Measurements from ENCODE around the gene RHOD.
A peak's percentile ranks its signal among the peaks of the same experiment; 100 is the strongest.

The RHOD gene

DNA sequence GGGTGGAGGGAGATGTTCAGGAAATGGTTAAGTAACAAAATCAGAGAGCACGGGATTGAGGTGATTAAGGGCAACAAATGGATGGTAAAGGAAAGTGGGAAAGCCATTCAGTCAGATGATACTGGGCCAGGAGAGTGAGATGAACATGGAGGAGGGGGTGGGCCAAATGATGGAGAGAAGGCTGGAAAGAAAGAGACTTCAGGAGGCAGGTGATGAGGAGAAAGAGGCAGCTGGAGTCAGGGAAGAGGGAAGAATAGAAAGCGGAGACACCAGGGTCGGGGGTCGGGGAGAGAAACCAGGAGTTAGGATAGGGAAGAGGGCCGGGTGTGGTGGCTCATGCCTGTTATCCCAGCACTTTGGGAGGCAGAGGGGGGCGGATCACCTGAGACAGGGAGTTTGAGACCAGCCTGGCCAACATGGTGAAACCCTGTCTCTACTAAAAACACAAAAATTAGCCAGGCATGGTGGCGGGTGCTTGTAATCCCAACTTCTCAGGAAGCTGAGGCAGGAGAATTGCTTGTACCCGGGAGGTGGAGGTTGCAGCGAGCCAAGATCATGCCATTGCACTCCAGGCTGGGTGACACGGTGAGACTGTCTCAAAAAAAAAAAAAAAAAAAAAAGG is 57.7 kb downstream of the RHOD start:
- Mint-ChIP-seq H3K27ac (ENCODE audit: low read depth) (peak overlapping the region; percentile 25), H3K4me1 (peaks cover 18% of the 10 kb centered on the region), H3K36me3 (ENCODE audit: insufficient read depth) (peaks cover 5% of the 10 kb centered on the region), H3K9me3 (no peaks in the 10 kb centered on the region), H3K4me3 (no peak overlapping the region), H3K27me3 (no peaks in the 10 kb centered on the region)
- DNase-seq (ENCODE audit: low spot score in 2 of 2), result no peak
- ATAC-seq (replicated peaks; ENCODE audit: extremely low read depth, poor library complexity, severe bottlenecking), result no peak

DNA sequence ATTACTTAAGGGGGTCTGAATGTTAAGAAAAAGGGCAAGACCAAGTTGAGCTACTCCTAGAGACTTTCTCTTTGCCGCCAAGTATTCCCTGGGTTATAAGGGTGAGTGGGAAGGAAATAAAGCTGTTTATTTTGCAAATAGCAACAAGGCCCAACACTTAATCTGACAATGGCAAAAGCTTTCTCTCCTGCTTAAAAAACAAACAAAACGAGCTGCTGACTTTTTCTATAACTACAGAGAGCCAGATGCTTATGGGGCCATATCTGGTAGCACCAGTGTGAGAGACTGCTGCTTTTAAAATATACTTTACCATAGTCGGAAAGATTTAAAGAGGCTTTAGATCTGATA is 60.1 kb downstream of the RHOD start:
- no peak overlapping the region for H3K27ac Mint-ChIP-seq (ENCODE audit: low read depth)

DNA sequence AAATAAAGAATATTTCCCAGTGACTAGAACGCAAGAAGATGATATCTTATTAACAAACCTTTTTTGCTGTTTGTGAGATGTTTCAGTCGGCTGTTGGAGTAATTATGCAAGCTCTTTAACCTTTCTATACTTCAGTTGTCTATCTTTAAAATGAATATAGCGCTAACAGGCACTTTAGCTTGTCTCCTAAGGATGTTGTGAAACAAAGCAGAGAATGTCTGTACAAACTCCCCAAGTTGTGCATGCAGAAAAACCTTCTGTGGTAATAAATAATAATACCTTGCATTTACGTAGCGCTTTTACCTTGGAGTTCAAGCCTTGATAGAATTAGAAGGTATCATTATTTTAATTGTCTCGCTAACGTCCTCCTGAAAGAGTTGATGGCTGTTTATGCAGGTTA is 60.5 kb downstream of the RHOD start:
- Mint-ChIP-seq H3K36me3 (ENCODE audit: insufficient read depth) (peaks cover 20% of the 10 kb centered on the region), H3K27ac (ENCODE audit: low read depth) (peak overlapping the region; percentile 51), H3K4me1 (peaks cover 40% of the 10 kb centered on the region), H3K4me3 (peak overlapping the region; percentile 74), H3K27me3 (no peaks in the 10 kb centered on the region), H3K9me3 (no peaks in the 10 kb centered on the region)
- DNase-seq (ENCODE audit: low spot score in 2 of 2), result no peak
- no peak for ATAC-seq (replicated peaks; ENCODE audit: extremely low read depth, poor library complexity, severe bottlenecking)

More for the DNA sequence above, 60.1 kb downstream of the RHOD start:
- Mint-ChIP-seq H3K4me3 (no peak overlapping the region), H3K9me3 (no peaks in the 10 kb centered on the region), H3K27me3 (no peaks in the 10 kb centered on the region), H3K4me1 (peaks cover 37% of the 10 kb centered on the region), H3K36me3 (ENCODE audit: insufficient read depth) (peaks cover 18% of the 10 kb centered on the region)
- DNase-seq (ENCODE audit: low spot score in 2 of 2) (no peak), ATAC-seq (replicated peaks; ENCODE audit: extremely low read depth, poor library complexity, severe bottlenecking) (no peak)

DNA sequence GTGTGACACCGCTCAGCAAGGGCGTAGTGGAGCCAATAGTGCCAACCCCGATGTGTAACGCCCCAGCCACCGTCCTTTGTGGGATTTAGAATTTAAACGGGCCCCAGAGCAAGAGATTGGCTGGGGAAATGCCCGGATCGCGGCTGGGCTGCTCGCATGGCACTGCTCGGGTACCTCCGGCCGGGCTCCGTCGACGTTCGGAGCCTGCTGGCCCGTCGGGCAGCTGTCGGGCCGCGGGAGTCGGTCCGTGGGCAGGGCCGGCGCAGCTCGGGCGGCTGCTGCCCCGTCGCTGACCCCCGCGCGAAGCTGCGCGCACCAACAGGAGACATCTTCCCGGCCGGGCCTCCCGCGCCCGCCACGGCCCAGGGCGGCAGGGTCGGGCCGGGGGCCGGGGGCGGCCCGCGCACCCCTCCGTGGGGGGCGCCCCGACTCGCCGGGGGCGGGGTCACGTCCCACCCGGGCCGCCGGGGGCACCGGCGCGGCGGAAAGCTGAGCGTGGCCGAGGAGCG is 61.1 kb downstream of the RHOD start:
- Mint-ChIP-seq H3K27me3 (no peaks in the 10 kb centered on the region), H3K27ac (ENCODE audit: low read depth) (peak overlapping the region; percentile 51), H3K4me1 (peaks cover 40% of the 10 kb centered on the region), H3K36me3 (ENCODE audit: insufficient read depth) (peaks cover 22% of the 10 kb centered on the region), H3K9me3 (no peaks in the 10 kb centered on the region), H3K4me3 (peak overlapping the region; percentile 99)
- DNase-seq (ENCODE audit: low spot score in 2 of 2), result peak; percentile 23
- ATAC-seq (replicated peaks; ENCODE audit: extremely low read depth, poor library complexity, severe bottlenecking), result no peak

DNA sequence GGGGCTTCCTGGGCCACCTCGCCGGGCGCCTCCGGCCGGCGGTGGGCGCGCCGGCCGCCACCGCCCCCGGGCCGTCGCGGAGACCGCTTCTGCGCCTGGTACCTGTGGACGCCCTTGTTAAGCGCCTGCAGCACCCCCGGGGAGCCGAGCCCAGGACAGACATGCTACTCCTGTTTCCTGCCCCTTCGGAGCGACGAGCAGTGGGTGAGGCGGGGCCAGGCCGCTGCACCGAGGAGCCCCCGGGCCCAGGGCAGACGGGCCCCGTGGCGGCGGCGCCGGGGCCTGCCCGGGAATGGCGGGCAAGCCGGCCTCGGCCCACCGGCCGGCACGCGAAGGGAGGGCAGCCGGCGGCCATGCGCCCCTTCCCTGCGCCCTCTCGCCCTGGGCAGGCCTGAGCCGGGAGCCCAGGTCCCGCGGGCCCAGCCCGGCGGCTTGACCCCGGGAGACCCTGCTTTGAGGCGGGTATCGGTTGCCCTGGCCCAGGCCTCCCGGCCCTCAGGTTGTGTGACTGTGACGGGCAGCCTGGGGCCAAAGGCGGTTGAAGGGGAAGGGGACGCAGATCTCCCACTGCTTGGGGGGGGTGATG is 61.6 kb downstream of the RHOD start:
- DNase-seq (ENCODE audit: low spot score in 2 of 2) (peak; percentile 35 to 38), ATAC-seq (replicated peaks; ENCODE audit: extremely low read depth, poor library complexity, severe bottlenecking) (peak; percentile 26)
- H3K27me3 Mint-ChIP-seq, result no peaks in the 10 kb centered on the region
- no peak overlapping the region for H3K27ac Mint-ChIP-seq (ENCODE audit: low read depth)
- H3K4me3 Mint-ChIP-seq, result peak overlapping the region; percentile 99
- H3K9me3 Mint-ChIP-seq, result no peaks in the 10 kb centered on the region
- peaks cover 36% of the 10 kb centered on the region for H3K4me1 Mint-ChIP-seq
- peaks cover 25% of the 10 kb centered on the region for H3K36me3 Mint-ChIP-seq (ENCODE audit: insufficient read depth)

DNA sequence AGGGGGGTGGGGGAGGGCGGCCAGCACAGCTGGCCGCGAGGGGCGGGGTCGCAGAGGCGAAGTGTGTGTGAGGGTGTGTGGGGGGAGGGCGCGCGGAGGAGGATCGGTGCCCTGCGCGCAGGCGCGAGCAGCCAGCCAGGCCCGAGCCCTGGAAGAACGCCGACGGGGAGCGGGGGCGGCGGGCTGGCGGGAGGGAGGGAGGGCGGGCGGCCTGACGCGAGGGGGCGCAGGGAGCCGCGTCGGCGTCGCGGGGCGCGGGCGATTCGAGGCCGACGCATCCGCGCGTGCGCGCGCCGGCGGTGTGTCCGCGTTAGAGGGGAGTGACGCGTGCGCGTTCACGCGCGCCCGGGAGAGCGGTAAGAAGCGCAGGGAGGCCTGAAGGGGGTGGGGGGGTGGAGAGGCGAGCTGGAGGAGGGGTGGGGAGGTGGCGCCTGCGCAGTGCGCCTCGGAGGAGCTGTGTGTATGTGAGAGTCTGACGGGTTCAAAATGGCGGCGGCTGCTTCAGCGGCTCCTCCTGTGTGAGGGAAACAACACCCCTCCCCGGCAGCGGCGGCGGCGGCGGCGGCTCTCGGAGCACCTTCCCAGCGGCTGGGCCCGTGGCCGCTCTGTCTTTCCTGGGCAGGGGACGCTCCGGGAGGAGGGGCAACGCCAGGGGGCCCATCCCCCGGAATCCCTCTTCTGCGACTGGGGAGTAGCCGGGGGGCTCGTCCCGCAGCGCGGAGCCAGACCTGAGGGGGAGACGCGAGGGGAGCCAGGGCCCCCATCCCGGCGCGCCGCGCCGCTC is 62.3 kb downstream of the RHOD start, which contains the start of gene KDM2A:
TSS of gene KDM2A (plus strand) at position 463 of the 784 bp plus-strand sequence. CDS start 2,054 bp downstream, outside the sequence.
- peaks cover 32% of the 10 kb centered on the region for H3K36me3 Mint-ChIP-seq (ENCODE audit: insufficient read depth)
- DNase-seq (ENCODE audit: low spot score in 2 of 2), result peak; percentile 90 to 96
- peak; percentile 82 for ATAC-seq (replicated peaks; ENCODE audit: extremely low read depth, poor library complexity, severe bottlenecking)
- peak within 1 kb of the TSS; percentile 99 for H3K4me3 Mint-ChIP-seq
- H3K27ac Mint-ChIP-seq (ENCODE audit: low read depth), result peak within 1 kb of the TSS; percentile 86
- peaks cover 31% of the 10 kb centered on the region for H3K4me1 Mint-ChIP-seq
- H3K27me3 Mint-ChIP-seq, result no peaks in the 10 kb centered on the region
- H3K9me3 Mint-ChIP-seq, result no peaks in the 10 kb centered on the region

DNA sequence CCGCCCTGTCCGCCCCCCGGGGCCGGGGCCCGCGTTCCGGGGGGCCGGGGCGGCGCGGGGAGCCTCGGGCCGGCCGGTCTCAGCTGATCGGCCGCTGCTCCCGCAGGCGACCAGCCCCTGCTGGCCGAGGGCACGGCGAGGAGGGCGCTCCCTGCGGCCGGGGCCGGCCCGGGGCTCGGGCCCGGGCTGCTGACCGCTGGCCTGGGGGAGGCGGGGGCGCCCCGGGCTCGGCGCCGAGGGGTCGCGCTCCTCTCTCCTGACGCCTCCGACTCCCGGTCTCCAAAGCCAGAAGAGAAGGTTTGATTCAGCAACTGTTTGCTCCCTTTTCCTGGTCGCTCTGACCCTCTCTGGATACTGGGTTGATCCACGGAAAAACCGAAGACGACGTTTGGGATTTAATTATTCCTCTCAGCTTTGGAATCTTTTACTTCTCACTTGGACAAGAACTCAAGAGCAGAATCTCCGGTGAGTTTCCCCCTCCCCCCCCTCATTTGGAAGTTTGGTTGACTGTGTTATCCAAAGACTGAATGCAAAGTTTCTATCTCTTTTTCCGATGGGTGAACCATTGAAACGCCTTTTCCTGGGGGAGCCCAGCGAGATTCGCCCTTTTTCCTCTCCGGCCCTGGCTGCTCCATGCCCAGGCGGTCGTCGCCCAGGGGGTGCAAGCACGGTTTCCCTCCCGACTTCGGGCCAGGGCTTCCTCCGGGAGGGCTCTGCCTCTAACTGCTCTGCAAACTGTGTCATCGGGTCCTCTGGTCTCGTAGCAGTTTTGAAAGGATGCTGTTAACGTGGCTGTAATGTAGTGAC is 63.1 kb downstream of the RHOD start:
- DNase-seq (ENCODE audit: low spot score in 2 of 2), result no peak

DNA sequence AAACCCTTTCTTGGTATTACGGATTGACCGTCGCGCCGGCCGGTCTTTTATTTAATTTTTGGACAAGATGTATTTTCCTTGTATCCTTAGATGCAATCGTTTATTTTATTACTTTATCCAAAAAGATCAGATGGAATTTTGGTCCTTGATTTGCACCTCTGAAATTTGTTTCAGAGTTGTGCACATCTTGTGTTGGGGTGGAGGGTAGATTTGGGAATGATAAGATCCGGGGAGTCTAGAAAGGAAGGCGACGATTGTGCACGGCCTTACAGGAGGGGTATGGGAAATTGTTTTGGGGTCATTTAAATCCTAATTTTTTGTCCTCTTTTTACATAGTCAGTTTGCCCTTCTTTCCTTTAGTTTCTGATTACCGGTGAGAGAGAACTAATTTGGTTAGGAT is 63.8 kb downstream of the RHOD start:
- Mint-ChIP-seq H3K9me3 (no peaks in the 10 kb centered on the region), H3K4me1 (peaks cover 26% of the 10 kb centered on the region), H3K36me3 (ENCODE audit: insufficient read depth) (peaks cover 43% of the 10 kb centered on the region), H3K4me3 (peak overlapping the region; percentile 99), H3K27me3 (no peaks in the 10 kb centered on the region), H3K27ac (ENCODE audit: low read depth) (peak overlapping the region; percentile 86)
- ATAC-seq (replicated peaks; ENCODE audit: extremely low read depth, poor library complexity, severe bottlenecking), result no peak
- DNase-seq (ENCODE audit: low spot score in 2 of 2), result no peak

More for the DNA sequence above, 63.1 kb downstream of the RHOD start:
- H3K4me3 Mint-ChIP-seq, result peak overlapping the region; percentile 99
- H3K4me1 Mint-ChIP-seq, result peaks cover 26% of the 10 kb centered on the region
- ATAC-seq (replicated peaks; ENCODE audit: extremely low read depth, poor library complexity, severe bottlenecking), result no peak
- peaks cover 38% of the 10 kb centered on the region for H3K36me3 Mint-ChIP-seq (ENCODE audit: insufficient read depth)
- no peaks in the 10 kb centered on the region for H3K27me3 Mint-ChIP-seq
- H3K9me3 Mint-ChIP-seq, result no peaks in the 10 kb centered on the region
- peak overlapping the region; percentile 86 for H3K27ac Mint-ChIP-seq (ENCODE audit: low read depth)

DNA sequence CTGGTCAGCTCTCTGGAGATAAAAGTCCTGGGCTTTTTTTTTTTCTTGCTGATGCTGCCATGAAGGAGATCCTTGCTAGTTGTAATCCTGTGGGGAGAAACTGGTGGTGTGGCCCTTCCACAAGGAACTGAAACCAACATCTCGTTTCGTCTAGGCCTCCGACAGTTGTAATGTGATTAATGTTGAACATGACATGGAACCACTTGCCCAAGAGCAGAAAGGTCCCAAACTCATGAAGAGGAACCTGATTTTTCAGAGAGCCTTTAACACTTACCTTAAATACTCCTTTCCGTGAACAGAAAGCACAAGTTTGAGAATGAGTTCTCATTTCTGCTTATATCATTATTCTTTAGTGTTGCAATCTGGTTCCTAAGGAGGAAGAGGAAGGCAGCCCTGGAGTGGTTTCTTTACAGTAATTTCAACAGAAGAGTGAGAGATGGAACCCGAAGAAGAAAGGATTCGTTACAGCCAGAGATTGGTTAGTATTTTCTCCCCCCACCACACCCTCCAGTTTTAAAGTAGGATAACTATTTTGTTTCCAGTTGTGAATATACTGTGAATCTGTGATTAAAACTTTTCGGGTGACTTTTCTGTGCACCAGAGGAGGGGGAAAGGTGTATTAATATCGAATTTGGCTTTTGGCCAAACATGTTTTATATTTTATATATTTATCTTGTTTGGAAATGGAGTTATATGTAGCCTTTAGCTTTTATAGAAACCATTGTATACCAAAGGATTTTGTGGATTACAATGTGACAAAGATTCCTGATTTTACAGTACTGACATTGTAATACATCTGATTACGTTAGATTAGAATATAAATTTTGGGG is 64.4 kb downstream of the RHOD start:
- peaks cover 49% of the 10 kb centered on the region for H3K36me3 Mint-ChIP-seq (ENCODE audit: insufficient read depth)
- ATAC-seq (replicated peaks; ENCODE audit: extremely low read depth, poor library complexity, severe bottlenecking) (no peak), DNase-seq (ENCODE audit: low spot score in 2 of 2) (no peak)
- H3K27me3 Mint-ChIP-seq, result no peaks in the 10 kb centered on the region
- peak overlapping the region; percentile 99 for H3K4me3 Mint-ChIP-seq
- peaks cover 26% of the 10 kb centered on the region for H3K4me1 Mint-ChIP-seq
- H3K27ac Mint-ChIP-seq (ENCODE audit: low read depth), result peak overlapping the region; percentile 86
- H3K9me3 Mint-ChIP-seq, result no peaks in the 10 kb centered on the region

Data from central memory CD8-positive, alpha-beta T cell (primary cell).